ENCODE data around the gene RNF213.

RNF213 gene

DNA sequence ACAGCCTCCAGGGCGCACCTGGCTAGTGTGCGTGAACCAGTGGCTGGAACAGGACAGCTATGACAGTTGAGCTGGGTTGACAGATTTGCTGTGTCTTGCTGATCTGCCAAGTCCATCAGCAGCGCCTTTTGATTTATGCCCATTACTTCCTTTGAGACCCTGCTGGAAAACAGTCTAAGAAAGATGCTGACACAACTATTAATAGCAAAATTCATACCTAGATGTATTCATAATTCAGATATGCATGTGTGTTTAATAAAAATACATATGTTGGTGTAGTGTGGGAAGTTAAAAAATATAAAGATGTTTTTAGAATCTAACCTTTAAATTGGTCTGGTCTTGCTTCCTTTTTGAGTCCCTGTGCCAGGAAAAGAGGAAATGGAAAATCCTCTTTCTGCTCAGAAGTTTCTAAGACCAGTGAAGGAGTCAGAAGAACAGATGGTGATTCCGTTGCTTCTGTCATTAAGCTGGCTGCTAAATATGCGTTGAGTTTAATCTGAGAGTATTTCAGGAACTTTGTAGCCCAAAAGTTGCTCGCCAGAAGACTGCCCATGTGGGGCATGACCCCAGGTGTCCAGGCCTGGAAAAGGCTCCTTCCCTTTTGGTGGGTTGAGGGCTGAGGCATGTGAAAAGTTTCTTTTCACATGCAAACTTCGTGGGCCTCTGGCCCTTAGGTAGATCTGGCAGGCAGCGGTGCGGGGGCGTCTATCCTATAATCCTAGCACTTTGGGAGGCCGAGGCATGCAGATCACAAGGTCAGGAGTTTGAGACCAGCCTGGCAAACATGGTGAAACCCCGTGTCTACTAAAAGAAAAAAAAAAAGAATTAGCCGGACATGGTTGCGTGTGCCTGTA, 114.3 kb downstream of the RNF213 start:
- no peak for DNase-seq

GRCh38 chr17:80376531-80376930, 115.9 kb downstream of the RNF213 start:
- no peak for DNase-seq

DNA sequence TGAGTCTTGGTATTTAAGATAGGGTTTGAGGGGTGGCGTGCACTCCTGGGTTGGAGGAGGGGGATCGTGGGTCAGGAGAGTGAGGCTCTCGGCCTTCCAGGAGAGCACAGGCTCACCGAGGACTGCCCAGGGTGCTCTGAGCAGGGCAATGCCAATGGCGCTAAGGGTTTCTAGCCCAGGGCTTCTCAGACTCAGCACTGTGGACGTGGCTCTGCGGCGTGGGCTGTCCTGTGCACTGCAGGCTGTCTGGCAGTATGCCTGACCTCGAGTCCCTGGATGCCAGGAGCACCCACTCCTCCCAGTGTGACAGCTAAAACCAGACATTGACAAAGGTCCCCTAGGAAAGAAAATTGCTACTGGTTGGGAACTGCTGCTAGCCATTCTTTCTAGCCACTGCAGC, 117.1 kb downstream of the RNF213 start:
- DNase-seq = no peak

GRCh38 chr17:80379348-80379747, 118.7 kb downstream of the RNF213 start:
- no peak for DNase-seq

- DNase-seq = no peak
These were observed 119.4 kb downstream of the RNF213 start for GRCh38 chr17:80380068-80380467.

GRCh38 chr17:80380555-80381002, 119.9 kb downstream of the RNF213 start:
- DNase-seq = no peak

DNA sequence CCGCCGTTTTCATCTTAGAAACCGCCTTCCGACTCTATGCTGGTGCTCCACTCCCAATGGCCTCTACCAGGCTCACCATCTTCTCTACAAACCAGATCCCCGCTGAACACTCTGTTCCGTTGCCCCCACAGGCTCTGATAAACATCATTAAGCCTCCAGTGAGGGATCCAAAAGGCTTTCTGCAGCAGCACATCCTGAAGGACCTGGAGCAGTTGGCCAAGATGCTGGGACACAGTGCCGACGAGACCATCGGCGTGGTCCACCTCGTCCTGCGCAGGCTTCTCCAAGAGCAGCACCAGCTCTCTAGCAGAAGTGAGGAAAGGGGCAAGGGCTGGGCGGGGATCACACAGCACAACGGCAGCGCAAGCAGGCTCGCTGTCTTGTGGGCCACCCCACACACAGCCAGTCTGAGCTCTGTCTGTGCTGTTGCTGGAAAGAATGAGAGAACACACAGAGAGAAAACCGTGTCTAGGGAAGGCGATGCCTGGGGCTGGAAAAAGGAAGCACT, 120.8 kb downstream of the RNF213 start:
- no peak for DNase-seq

- no peak for DNase-seq
These were observed 121.8 kb downstream of the RNF213 start for GRCh38 chr17:80382446-80382845.

- DNase-seq = no peak
These were observed 122.3 kb downstream of the RNF213 start for GRCh38 chr17:80382956-80383355.

DNA sequence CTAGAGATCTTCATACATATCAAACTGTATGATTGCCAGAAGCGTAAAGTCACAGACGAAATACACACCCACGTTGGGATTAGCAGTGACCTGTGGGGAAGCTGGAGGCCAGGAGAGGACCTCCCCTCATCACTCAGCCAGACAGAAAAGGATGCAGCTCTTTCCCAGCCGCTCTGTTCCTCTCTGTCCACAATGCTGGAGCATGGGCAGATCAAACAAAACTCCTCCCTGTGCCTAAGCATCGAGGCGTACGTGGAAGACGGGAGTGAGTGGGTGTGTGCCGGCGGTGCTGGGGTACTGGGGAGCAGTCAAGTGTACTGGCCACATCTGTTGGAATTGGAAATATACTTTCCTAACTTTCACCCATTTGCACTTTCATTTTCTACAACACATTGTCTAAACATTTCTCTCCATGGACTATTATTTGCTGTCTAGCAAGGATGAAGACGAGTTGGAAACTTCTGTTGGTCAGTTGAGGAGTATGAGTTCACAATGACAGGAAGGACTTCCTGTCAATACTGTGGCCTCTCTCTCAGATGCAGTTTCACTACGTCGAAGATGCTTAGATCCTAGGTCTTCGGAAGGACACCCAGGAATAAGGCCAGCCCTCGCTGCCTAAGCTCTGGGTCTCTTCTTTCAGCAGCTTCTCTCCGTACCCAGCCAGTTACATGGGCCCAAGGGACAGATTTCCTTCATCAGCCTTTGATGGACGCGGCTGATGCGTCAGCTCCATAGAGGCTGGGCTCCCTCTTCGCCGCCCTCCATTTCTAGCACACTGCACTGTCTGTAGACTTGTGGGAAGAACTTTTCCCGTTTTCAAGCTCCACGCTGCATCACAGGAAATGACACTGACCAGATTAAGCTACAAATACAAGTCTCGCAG, 123.7 kb downstream of the RNF213 start:
- no peak for DNase-seq

DNA sequence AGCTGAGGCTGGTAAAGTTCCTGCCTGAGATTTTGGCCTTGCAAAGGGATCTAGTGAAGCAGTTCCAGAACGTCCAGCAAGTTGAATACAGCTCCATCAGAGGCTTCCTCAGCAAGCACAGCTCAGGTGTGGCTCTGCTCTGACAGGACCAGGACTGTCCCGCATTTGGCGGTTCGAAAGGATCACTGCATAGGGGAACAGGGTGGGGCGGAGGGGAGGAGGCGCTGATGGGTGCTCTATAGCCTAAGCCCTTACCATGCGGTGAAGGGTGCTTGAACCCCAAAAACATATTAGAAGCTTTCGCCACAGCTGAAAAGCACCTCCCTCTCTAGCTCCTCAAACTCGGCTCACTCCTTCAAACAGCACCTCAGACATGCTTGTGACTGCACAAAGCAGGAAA, 124.4 kb downstream of the RNF213 start:
- no peak for DNase-seq

DNA sequence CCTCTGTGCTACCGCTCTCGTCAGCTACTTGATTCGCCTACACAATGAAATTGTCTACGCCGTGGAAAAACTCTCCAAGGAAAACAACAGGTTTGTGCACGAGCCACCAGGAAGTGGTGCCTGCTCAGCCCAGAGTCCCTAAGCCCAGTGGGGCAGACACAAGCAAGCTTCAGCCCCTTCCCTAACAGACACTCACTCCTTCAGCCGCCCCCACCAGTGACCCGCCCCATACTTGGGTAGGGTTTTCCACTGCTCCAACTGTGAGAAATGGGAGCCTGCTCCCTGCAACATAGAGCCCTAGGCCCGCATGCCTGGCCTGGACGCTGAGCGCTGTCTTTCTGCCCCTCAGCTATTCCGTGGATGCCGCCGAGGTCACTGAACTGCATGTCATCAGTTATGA, 125.7 kb downstream of the RNF213 start:
- DNase-seq = no peak

DNA sequence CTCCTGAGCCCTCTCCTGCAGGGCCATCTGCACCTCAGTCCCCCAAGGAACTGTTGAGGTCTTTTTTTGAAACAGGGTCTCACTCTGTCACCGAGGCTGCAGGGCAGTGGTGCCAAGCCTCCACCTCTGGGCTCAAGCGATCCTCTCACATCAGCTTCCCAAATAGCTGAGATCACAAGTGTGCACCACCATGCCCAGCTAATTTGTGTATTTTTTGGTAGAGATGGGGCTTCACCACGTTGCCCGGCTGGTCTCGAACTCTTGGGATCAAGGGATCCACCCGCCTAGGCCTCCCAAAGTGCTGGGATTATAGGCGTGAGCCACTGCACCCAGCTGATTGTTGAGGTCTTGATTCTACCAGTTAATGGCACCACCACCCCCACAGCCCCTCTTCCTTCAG, 126.4 kb downstream of the RNF213 start:
- DNase-seq = no peak

- no peak for DNase-seq
These were observed 127.5 kb downstream of the RNF213 start for GRCh38 chr17:80388175-80388574.

DNA sequence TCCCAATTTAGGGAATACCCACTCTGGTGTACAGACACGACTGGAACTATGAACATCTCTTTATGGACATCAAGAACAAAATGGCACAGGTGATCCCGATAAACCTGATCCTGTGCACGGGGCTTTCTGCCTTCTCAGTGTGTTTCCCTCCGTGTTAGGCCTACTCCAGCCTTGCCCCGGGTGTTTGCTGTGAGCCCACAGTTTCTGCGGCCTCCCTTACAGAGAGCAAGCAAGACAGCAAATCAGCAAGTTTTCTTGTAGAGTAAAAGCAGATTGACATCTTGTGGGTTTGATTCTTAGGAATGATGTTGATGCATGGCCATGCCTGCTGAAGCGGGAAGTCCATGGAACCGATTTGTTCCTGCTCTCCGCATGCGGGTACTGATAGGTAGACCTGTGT, 127.9 kb downstream of the RNF213 start:
- DNase-seq = no peak

GRCh38 chr17:80389011-80389995, 128.7 kb downstream of the RNF213 start:
- no peak for DNase-seq

DNA sequence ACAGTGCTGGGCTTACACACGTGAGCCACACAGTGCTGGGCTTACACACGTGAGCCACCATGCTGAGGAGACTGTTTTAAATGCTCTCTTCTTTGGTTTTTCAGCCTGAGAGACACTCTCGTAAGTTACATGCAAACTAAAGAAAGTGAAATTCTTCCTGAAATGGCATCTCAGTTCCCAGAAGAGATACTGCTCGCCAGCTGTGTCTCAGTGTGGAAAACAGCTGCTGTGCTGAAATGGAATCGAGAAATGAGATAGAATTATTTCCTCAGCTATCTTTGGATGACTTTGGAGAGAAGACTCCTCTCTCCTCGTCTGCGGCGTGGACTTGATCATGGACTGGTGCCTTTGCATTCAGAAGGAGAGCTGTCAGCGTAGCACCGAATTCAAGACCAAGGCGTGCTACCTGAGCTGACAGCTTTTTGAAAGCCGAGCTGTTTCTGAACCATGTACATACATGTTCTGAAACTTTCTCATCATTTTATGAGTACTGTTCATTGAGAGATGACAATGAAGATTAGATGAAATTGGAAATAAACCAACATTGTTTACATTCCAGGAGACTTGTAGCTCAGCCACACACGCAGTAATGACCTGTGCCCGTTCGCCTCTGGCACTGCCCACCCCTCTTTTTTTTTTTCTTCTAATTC, 132.7 kb downstream of the RNF213 start:
- DNase-seq = no peak

DNA sequence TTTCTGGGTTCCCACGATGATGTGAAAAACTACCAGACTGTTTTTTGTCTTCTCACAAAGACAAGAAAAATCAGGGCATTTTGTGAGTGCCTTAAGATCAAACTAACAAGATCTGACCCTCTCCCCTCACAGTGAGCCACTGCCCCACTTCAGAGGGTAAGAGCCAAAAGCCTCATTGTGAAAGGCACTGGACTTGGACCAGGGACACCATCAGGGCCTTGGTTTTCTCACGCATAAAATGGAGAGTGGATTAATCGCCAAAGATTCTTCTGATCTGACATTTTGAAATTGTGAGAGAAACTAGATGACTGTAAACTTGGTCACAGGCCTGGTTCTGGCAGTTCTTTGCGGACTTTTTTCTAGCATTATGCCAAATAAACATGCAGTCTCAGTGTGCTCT, 133.3 kb downstream of the RNF213 start:
- no peak for DNase-seq

DNA sequence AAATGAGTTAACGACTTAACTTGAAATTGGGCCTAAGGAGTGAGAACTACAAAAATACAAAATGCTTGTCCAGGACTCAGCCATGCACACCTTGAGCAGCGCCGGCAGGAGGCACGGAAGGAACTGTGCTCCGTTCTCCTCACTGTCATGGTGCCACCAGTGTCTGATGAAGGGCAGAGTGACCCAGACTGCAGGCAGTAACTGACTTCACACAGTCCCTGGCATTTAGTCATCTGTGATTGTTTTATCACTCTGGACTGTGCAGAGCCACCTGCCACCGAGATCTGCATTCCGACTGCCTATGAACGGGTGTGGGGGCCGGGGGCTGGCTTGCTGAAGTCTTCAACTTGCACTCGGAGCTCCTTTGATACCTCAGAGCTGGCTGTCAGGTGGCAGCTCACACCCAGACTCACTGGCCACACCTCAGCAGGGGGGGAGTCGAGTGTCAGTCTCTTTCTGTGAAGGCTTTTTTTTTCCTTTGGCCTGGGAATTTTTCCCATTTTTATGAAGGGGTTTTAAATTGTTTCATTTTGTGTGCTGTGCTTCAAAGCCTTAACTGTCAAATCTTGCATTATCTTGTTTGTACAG, 134.1 kb downstream of the RNF213 start:
- DNase-seq = no peak

DNA sequence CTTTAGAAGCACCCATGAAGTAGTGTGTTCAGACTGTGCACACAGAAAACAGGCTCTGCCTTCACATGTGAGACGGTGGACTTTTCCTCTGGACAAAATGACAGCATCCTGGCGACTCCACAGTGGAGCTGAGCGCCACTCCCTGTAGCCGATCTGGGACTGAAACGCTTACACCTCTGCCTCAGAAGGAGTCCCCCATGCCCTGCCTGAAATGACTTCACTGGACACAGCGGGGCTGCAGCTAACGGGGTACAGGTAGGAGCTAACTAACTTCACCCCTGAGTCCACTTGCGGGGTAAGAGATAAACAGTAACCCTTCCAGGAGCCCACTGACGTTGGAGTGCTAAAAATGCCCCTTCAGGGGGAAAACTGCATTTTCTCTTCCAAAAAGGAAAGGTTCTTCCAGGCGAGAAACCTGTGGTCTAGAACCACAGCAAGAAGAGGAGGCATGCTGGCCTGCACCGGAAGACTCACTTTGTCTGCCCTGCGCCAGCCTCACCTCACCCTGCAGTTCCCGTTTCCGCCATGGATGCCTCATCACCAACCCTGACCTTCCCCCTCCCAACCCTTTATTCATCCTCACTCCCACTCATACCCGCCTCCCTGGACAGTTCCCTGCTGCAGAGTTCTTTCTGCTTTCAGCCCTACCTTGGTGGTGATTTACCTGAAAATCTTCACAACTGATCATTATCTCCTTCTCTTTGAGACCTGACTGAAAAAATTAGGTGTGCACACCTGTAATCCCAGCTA, 134.9 kb downstream of the RNF213 start:
- DNase-seq = no peak

Measured in T-helper 2 cell (primary cell).